Right hindlimb (tissue), 1 donor: ENCODE data around the gene SERPINI1.
"Not testable (repeated sequence)": the region's sequence is repeated elsewhere in the genome, so short reads cannot be mapped to it uniquely, and the experiment has no call there.

Experiments
- DNase-seq: peaks from one replicate; pipeline ENCODE4 v3.0.0-alpha.2; 2018

The SERPINI1 gene

GRCh38 chr3:167810236-167810635, 74.7 kb downstream of the SERPINI1 start:
- DNase-seq, result no peak

- no peak for DNase-seq
Measured at GRCh38 chr3:167811031-167811430, 75.5 kb downstream of the SERPINI1 start.

GRCh38 chr3:167813169-167814123, 77.9 kb downstream of the SERPINI1 start:
- DNase-seq, result no peak

GRCh38 chr3:167814441-167814951, 79.0 kb downstream of the SERPINI1 start:
- peak; percentile 35 for DNase-seq

- no peak for DNase-seq
Measured at GRCh38 chr3:167816953-167817352, 81.4 kb downstream of the SERPINI1 start.

DNA sequence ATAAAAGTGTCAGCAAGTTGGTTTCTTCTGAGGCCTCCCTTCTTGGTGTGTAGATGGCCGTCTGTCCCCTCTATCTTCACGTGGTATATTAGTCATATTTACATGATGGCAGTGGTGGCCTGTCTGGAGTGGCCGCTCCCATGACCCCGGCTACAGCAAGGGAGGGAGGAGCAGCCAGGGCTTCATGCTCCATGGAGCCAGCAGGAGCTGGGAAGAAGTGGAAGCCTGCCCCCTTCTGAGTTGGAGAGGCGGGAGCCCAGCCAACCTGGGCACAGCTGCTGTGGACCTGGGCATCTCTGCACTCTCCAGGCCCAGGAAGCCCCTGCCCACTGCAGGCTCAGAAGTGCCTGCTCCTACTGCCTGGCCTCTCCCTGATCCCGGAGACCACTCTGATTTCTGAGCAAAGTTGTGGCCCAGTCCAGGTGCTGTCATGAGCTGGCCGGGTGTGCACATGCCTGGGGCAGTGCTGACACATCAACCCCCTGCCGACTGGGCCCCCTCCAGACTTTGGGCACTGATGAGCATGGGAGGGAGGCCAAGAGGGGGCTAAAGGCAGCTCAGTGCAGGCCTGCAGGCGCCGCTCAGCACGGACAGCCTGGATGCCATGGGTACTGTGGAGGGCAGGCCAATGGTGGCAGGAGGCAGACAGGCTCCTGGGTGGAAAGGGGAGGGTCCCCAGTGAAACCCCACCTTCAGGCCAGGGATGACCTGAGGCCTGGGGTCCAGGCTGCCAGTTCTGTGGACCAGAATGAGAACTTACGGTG, 84.8 kb downstream of the SERPINI1 start:
- DNase-seq, result no peak

DNA sequence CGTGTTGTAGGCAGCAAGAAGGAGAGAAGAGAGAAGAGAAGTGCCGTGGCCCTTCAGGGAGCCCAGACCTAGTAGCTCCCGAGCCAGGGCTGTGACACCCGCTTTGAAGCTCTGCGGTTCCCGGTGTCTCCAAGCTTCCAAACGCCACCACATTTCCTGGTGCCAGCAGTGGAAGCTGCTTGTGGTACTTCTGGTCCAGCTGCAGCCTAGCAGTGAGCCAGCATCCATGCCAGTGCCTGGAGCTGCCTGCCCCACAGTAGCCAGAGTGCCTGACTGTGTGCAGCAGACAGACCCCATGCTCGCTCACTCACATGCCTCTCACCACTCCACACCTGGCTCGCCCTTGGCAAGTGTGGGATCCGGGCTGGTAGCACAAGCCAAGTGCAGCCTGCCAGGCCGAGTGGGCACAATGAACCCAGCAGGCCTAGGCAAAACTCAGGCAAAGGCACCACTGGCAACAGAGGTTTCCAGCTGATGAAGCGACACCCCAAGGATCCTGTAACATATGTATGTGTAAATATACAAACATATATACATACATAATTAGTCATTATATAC, 85.8 kb downstream of the SERPINI1 start:
- no peak for DNase-seq

DNA sequence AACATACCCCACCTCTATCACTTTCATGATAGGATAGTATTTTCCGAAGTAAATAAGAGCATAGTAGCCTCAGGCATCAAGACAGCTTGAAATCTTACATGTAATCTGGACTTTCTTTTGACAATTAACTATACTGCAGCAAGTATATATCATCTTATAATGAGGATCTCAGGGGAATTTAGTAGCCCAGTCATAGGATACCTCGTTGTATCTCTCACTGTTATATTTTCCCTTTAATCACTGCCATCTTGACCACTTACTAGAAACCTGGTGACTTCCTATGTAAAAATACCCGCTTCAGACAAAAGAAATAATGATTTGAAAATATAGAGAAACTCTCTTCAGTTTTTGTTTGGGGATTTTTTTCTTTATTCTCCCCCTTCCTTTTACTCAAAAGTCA, 88.2 kb downstream of the SERPINI1 start:
- DNase-seq, result no peak

DNA sequence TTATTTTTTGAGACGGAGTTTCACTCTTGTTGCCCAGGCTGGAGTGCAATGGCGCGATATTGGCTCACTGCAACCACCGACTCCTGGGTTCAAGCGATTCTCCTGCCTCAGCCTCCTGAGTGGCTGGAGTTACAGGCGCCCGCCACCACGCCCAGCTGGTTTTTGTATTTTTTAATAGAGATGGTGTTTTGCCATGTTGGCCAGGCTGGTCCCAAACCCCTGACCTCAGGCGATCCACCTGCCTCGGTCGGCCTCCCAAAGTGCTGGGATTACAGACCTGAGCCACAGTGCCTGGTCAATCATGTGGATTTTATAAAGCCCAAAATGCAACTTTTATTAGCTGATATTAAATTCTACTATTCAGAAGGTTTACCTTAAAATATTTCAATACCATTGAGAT, 92.1 kb downstream of the SERPINI1 start:
- not testable (repeated sequence) for DNase-seq

DNA sequence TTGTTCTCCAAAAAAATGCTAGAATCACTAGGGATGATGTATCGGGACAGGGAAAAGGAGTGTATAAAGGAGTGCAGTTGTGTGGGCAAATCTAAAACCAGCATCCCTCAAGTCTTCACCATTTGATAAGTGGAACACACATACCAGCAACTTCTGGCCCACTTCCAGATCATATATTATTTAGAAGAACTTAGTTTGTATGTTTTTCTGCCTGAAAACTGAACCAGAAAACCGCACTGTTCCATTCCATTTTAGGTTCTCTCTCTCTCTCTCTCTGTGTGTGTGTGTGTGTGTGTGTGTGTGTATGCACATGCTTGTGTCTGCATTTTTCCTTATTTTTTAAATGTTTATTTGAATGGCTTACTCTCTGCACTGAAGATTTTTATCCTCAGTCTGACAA, 93.5 kb downstream of the SERPINI1 start:
- DNase-seq, result no peak

- DNase-seq, result no peak
Measured at GRCh38 chr3:167830007-167830406, 94.5 kb downstream of the SERPINI1 start.

GRCh38 chr3:167835359-167835758, 99.8 kb downstream of the SERPINI1 start:
- DNase-seq, result no peak

GRCh38 chr3:167835953-167836352, 100.4 kb downstream of the SERPINI1 start:
- no peak for DNase-seq

- DNase-seq, result no peak
Measured at GRCh38 chr3:167837466-167837865, 101.9 kb downstream of the SERPINI1 start.

- DNase-seq, result no peak
Measured at GRCh38 chr3:167839460-167840134, 104.1 kb downstream of the SERPINI1 start.

- no peak for DNase-seq
Measured at GRCh38 chr3:167840247-167840646, 104.7 kb downstream of the SERPINI1 start.

DNA sequence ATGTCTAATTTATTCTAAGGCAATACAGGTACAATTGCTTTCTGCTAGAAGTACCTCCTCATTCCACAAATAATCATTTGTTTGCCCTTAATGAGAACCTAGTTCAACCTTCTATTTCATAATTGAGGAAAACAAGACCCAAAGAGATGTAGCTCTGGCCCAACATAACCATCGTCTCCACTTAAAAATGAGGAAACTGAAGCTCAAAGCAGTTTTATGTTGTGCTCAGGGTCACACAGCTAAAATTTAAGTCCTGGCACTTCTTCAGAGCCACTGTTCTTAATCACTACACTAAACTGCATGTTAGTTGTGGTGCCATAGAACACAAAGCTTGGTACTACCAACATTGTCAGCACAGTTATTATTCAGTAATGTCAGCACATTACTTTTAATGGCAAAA, 108.0 kb downstream of the SERPINI1 start:
- no peak for DNase-seq

DNA sequence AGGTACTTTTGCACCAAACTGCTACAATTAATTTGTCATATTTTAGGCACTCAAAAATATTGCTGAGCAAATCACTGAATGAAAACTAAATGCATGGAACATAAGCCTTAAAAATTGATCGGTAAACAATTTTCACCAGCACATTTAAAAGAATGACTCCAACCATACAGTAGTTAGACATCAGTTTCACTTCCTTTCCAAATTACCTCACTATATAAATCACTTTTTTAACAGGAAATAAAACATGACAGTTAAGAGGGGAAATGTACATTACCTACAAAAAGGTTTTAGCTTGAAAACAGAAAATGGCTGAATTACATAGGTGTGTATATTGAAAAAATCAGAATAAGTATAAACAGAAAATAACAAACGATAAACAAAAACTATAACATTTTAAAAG, 108.4 kb downstream of the SERPINI1 start:
- no peak for DNase-seq

- DNase-seq, result no peak
Measured at GRCh38 chr3:167844528-167844927, 109.0 kb downstream of the SERPINI1 start.

DNA sequence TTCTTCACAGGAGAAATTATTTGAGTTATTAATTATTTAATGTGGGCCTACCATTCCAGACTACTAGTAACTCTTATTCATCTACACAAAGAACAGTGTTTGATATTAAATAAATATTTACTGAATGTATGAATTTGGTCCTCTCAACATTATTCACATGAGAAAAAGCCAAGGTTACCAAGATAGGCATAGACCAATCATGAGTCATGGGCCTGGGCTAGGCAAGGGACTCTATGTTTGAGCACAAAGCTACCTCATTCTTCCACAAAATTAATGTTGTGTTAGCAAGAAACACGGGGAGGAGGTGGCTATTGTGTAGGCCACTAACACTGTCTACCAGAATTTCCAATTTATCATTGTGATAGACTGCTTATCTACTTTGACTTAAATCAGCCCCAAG, 115.7 kb downstream of the SERPINI1 start:
- no peak for DNase-seq

DNA sequence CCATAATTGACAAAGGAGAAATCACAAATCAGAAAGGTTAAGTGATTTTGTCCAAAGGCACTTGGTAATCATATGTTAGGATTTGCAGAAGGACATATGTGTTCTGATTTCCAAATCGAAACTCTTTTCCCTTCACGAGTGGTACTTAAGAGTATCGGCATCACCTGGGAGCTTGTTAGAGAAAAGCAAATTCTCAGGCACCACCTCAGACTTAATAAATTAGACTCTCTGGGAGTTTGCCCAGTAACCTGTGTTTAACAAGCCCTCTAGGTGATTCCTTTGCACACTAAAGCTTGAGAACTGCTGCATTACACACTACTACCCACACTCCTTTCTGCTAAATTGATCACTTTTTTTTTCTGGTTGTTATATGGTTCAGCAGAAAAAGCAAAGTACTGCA, 116.2 kb downstream of the SERPINI1 start:
- DNase-seq, result no peak

- no peak for DNase-seq
Measured at GRCh38 chr3:167852216-167852615, 116.7 kb downstream of the SERPINI1 start.

DNA sequence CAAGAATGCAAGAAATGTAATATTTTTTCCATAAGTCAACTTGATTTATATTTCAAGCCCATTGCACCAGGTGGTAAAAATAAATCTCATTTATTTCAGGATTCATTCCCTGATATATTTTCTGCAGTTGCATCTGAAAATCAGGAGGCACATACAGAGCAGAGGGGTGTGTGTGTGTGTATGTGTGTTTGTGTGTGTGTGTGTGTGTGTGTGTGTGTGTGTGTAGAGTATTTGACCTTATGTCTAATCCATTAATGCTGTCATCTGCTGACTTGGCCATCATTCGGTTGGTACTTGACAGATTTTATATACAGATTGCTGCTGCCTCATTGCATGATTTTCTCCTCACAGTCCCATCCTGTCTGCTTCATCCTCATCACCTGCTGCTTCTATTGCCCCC, 118.5 kb downstream of the SERPINI1 start:
- no peak for DNase-seq
